Heart right ventricle (tissue), 16 donors: Measurements from ENCODE around the gene TEX12. TPM values are rescaled to one million over a fixed set of nuclear protein-coding genes. Genes with fewer than 3 reads are reported as not detected.

Experiments used
- ATAC-seq, 8 donors: fragments of 200-7000 bp; cut with Tn5 transposase; one replicate each; pipeline ENCODE4 v1.9.1; 2020; ENCODE audit warnings: mild to moderate bottlenecking in 8 of 8, moderate library complexity in 8 of 8, moderate number of reproducible peaks in 1 of 8
- DNase-seq, 2 donors: peaks; one replicate each; pipeline ENCODE4 v3.0.0-alpha.2; 2020
- H3K27ac ChIP-seq, 10 donors: fragments of 200-600 bp; sonication (generic) in 2 of 10; one replicate each; pipeline versions ENCODE4 v1.5.0 to v1.8.0; 2020 to 2022; ENCODE audit warnings: mild to moderate bottlenecking in 3 of 10
- H3K27me3 ChIP-seq, 7 donors: fragments of 200-600 bp; one replicate each; pipeline ENCODE4 v1.8.0; 2021 to 2022; ENCODE audit warnings: mild to moderate bottlenecking in 2 of 7
- H3K36me3 ChIP-seq, 9 donors: fragments of 200-600 bp; sonication (generic) in 1 of 9; one replicate each; pipeline versions ENCODE4 v1.5.0 to v1.8.0; 2020 to 2022; ENCODE audit warnings: mild to moderate bottlenecking in 2 of 9
- H3K4me1 ChIP-seq, 9 donors: fragments of 200-600 bp; sonication (generic) in 1 of 9; one replicate each; pipeline versions ENCODE4 v1.5.0 to v1.8.0; 2020 to 2022; ENCODE audit warnings: mild to moderate bottlenecking in 4 of 9
- H3K4me3 ChIP-seq, 10 donors: fragments of 200-600 bp; sonication (generic) in 2 of 10; one replicate each; pipeline versions ENCODE4 v1.5.0 to v1.8.0; 2020 to 2022; ENCODE audit warnings: mild to moderate bottlenecking in 7 of 10, moderate library complexity in 2 of 10
- H3K9me3 ChIP-seq, 11 donors: fragments of 200-600 bp in 10 of 11; sonication (generic) in 2 of 11; one replicate each; pipeline versions ENCODE4 v1.5.0 to v1.8.0; 2013 to 2022; ENCODE audit warnings: mild to moderate bottlenecking in 2 of 11, control low read depth in 1 of 11, moderate library complexity in 1 of 11
- WGBS, 2 donors: extraction: QIAGEN DNeasy Blood & Tissue Kit; methylation state at CpG; one replicate each; pipeline ENCODE4 v1.1.7; 2013; ENCODE audit warnings: inconsistent platforms in 1 of 2; 5-methylcytosine and 5-hydroxymethylcytosine counted together
- intact Hi-C, 10 donors: fragments of 100-400 bp; cut with DNase I; formaldehyde crosslinking; loops; one replicate each; pipeline versions ENCODE4 v1.11.1 to v1.14.2; 2022
- long read RNA-seq, 3 donors: library from polyadenylated mRNA; unstranded; transcript quantifications; one replicate each; pipeline ENCODE4 v2.0.0, GENCODE V29; 2020 to 2021
- polyA plus RNA-seq, 2 donors: library from polyadenylated mRNA; stranded (reverse); fragments of 200-250 nt; gene quantifications; one replicate each; pipeline ENCODE4 v1.2.3, GENCODE V29; 2013
- total RNA-seq, 10 donors: library from RNA; stranded (reverse); fragmentation: NEBNext Ultra II Directional in 3 of 10; extraction: Animal tissue kit (Norgen Biotek cat#: 25700) in 3 of 10; gene quantifications; one replicate each; pipeline versions ENCODE4 v1.2.1 to v1.2.4, GENCODE V29; 2021 to 2023
- TF ChIP-seq, protein P1 (sequence below), 9 donors: fragments of 200-600 bp; sonication (generic) in 2 of 9; IDR thresholded peaks; one replicate each; pipeline versions ENCODE4 v1.5.0 to v1.8.0; 2021 to 2022; ENCODE audit warnings: antibody characterized with exemption in 9 of 9, mild to moderate bottlenecking in 5 of 9, moderate library complexity in 1 of 9
- donor health status: Arrhythmogenic right ventricular cardiomyopathy.
- donor health status: ischemic (EF 13 %, LVEDD 7.1; RV severe dilation, severe dysfunction).
- donor health status: healthy with polysubstance abuse.
- donor health status: DM: no; HTN: yes; CAD: no.
- donor health status: DM: no; HTN: no; CAD: no.
- donor health status: ischemic (EF 25% LVEDD 6.9; RV normal size, moderate dysfunction).
- donor health status: ischemic (EF 25% LVEDD 5.7; RV mildly dilated, moderate dysfunction).
- donor health status: healthy.
- donor health status: DM: yes; HTN: yes; CAD: no.
- donor health status: Ischemic cardiomyopathy.
- donor health status: ischemic (EF 35%, LVEDD 5.7; RV mildly dilated, moderate dysfunction).
- donor health status: nonischemic (EF 11% LVEDD 7.7; RV severe dilation, severe dysfunction).
- donor health status: DM: yes; HTN: yes; CAD: no.
- donor health status: PGD.
- donor health status: ischemic (EF 29% LVEDD 5.4; RV normal size, mild dysfunction).
- donor health status: nonischemic (EF 23%, LVEDD 6.1; RV moderate dilation, normal function).

TEX12 gene, protein sequence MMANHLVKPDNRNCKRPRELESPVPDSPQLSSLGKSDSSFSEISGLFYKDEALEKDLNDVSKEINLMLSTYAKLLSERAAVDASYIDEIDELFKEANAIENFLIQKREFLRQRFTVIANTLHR
- total RNA-seq, result 1 to 10 TPM in 1 of 10 donors, under 1 TPM in 1, not detected in 8; 0.49 to 1.6 TPM
- under 1 TPM in 1 of 2 donors, not detected in 1; 0.06 TPM for polyA plus RNA-seq
- long read RNA-seq, donor 1, result 0 reads
- long read RNA-seq, donor 2, result 0 reads
- long read RNA-seq, donor 3, result 0 reads

DNA sequence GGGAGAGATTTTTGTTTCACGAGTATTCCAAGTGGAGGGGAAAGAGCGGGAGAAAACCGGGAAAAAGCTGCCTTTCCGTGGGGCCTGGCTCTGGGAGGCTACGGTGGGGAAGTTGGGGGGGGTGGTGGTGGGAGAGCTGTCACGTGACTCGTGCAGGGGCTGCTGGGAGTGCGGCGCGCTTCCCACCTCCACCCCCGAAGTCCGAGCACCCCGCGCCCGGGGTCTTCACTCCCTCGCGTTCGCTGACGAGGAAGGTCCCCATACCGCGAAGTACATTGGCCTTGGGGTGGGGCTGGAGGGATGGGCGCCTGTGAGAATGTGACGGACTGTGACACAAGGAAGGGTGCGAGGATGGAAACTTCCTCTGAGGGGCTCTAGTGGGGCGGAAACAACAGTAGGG lies at the start of gene TEX12:
Gene TEX12, plus strand, starts transcription at position 228 of the 400 bp plus-strand sequence. CDS start 1,897 bp downstream, outside the sequence.
- ATAC-seq (no peak), DNase-seq (no peak)
- TF ChIP-seq, protein P1, sequence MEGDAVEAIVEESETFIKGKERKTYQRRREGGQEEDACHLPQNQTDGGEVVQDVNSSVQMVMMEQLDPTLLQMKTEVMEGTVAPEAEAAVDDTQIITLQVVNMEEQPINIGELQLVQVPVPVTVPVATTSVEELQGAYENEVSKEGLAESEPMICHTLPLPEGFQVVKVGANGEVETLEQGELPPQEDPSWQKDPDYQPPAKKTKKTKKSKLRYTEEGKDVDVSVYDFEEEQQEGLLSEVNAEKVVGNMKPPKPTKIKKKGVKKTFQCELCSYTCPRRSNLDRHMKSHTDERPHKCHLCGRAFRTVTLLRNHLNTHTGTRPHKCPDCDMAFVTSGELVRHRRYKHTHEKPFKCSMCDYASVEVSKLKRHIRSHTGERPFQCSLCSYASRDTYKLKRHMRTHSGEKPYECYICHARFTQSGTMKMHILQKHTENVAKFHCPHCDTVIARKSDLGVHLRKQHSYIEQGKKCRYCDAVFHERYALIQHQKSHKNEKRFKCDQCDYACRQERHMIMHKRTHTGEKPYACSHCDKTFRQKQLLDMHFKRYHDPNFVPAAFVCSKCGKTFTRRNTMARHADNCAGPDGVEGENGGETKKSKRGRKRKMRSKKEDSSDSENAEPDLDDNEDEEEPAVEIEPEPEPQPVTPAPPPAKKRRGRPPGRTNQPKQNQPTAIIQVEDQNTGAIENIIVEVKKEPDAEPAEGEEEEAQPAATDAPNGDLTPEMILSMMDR (IDR thresholded peaks at IDR 0.05), result no peak
- Histone ChIP-seq H3K4me3 (no peak within 1 kb of the TSS), H3K4me1 (peaks cover 0 to 24% (median 0%) of the 10 kb centered on the region in 9 donors), H3K36me3 (no peaks in the 10 kb centered on the region), H3K27ac (no peak within 1 kb of the TSS), H3K9me3 (no peaks in the 10 kb centered on the region), H3K27me3 (no peaks in the 10 kb centered on the region)
- WGBS, 2 donors, result 74 to 83% methylated on average over 25 of the region's 25 CpGs
- intact Hi-C loops, result no loop called here

DNA sequence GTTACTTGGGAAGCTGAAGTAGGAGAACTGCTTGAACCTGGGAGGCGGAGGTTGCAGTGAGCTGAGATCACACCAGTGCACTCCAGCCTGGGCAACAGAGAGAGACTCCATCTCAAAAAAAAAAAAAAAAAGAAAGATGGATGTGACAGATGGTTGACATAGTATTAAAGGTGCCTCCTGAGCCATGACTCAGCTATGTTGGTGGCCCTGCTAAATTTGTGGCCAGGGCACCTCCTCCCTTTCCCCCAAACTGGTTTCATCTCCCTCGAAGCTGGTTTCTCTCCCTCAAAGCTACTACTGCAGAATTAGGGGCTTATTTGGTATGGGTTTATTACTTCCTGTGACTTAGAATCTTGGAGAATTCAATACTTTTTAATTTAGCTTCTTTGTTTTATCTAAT lies 49.0 kb upstream of the TEX12 start:
- Histone ChIP-seq H3K27ac (no peak overlapping the region), H3K36me3 (peaks cover 0 to 9% (median 0%) of the 10 kb centered on the region in 9 donors), H3K9me3 (no peaks in the 10 kb centered on the region), H3K4me1 (peaks cover 0 to 13% (median 0%) of the 10 kb centered on the region in 9 donors), H3K27me3 (no peaks in the 10 kb centered on the region), H3K4me3 (no peak overlapping the region)
- TF ChIP-seq, protein P1 (IDR thresholded peaks at IDR 0.05), result no peak
- DNase-seq (no peak), ATAC-seq (no peak)
- WGBS, 2 donors, result 93 to 98% methylated on average over 2 of the region's 2 CpGs
- intact Hi-C loops, result loop anchor here in 3 of 10 donors (5.0 to 10.0 kb wide), 5 partner anchors 39 to 159 kb away; partner anchors contain the start of gene BCO2 (in 2 of the 3)

DNA sequence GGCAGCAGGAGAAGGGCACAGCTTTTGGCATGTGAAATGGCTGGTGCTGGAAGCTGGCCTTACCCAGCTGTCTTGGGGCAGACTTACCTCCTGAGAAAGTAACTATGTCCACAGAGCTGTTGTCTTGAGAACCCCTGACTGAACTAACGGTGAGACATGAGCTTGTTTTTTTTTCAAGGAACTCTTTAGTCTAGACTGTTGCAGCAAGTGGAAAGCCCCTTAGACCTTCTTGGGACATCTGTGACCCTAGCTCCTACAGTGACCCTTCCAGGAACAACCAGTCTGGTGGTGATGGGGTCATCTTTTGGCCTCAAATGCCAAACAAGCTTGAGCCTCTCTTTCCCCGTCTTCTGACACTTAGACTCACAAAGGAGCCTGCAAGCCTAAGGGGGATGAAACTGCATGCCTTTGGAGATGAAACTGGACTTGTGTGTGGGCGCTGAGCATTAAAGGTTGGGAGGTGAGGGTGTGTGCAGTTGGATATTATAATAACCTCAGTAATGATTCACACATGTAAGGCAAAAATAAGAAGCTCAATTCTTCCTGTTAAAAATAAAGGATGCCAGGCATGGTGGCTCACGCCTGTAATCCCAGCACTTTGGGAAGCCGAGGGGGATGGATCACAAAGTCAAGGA lies 45.1 kb upstream of the TEX12 start:
- no peak overlapping the region for H3K4me3 ChIP-seq
- intact Hi-C loops, result no loop called here
- no peak for ATAC-seq
- no peaks in the 10 kb centered on the region for H3K27me3 ChIP-seq
- TF ChIP-seq, protein P1 (IDR thresholded peaks at IDR 0.05), result no peak
- H3K9me3 ChIP-seq, result no peaks in the 10 kb centered on the region
- H3K27ac ChIP-seq, result no peak overlapping the region
- H3K36me3 ChIP-seq, result peaks cover 0 to 9% (median 0%) of the 10 kb centered on the region in 9 donors
- DNase-seq, result no peak
- peaks cover 0 to 13% (median 0%) of the 10 kb centered on the region in 9 donors for H3K4me1 ChIP-seq
- WGBS, 2 donors, result 94 to 95% methylated on average over 5 of the region's 5 CpGs

DNA sequence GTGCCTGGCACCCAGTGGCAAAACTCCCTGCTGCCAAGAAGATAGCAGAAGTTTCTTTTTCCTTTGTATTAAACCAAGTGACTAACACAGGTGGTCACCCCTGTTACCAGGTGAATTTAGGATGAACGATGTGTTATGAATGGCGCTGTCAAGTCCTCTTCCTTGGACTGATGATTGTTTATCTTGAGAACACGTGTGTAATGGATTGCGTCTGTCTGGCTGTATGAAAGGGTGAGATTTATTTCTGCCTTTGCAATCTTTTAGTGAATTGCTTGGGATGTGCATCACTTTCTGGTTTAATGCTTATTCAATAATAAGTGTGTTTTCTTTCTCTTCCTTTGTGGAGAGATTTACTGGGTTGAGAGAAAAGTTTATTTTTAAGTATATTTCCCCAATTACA lies 44.0 kb upstream of the TEX12 start:
- intact Hi-C loops, result no loop called here
- DNase-seq (no peak), ATAC-seq (no peak)
- peaks cover 0 to 14% (median 0%) of the 10 kb centered on the region in 9 donors for H3K4me1 ChIP-seq
- H3K4me3 ChIP-seq, result no peak overlapping the region
- H3K27ac ChIP-seq, result no peak overlapping the region
- no peaks in the 10 kb centered on the region for H3K9me3 ChIP-seq
- 75 to 78% methylated on average over 4 of the region's 4 CpGs for WGBS, 2 donors
- H3K36me3 ChIP-seq, result peaks cover 0 to 9% (median 0%) of the 10 kb centered on the region in 9 donors
- H3K27me3 ChIP-seq, result no peaks in the 10 kb centered on the region
- TF ChIP-seq, protein P1 (IDR thresholded peaks at IDR 0.05), result no peak
